GM23338 (cell line): Measurements from ENCODE around the gene GPX1.

Experiments used
- CREB1 ChIP-seq: fragments of 250-450 bp; sonication (Bioruptor Pico); IDR thresholded peaks from 2 replicates; pipeline ENCODE4 v1.5.0; 2020; ENCODE audit warnings: low read depth, mild to moderate bottlenecking, moderate library complexity
- CTCF ChIP-seq, 2 experiments: fragments of 200-600 bp in 1 of 2; sonication (generic) in 1 of 2; conservative IDR thresholded peaks; 2 replicates each; pipeline versions ENCODE4 v1.5.1 to v1.6.1; 2016 to 2017; ENCODE audit warnings: antibody characterized with exemption in 2 of 2, low read depth in 2 of 2, mild to moderate bottlenecking in 2 of 2, moderate library complexity in 1 of 2
- EZH2 ChIP-seq: fragments of 200-600 bp; sonication (generic); IDR thresholded peaks from one replicate; pipeline ENCODE4 v1.8.0; 2017; ENCODE audit warnings: antibody characterized with exemption, mild to moderate bottlenecking, low read depth; ENCODE audit not compliant: unreplicated experiment
- EZH2phosphoT487 ChIP-seq: fragments of 200-600 bp; sonication (generic); IDR thresholded peaks from one replicate; pipeline ENCODE4 v1.8.1; 2018; ENCODE audit warnings: antibody characterized with exemption; ENCODE audit not compliant: unreplicated experiment
- JUNB ChIP-seq: IDR thresholded peaks from one replicate; pipeline ENCODE4 v1.6.1; 2016; ENCODE audit warnings: antibody characterized with exemption; ENCODE audit not compliant: unreplicated experiment
- POLR2AphosphoS5 ChIP-seq: IDR thresholded peaks from 2 replicates; pipeline ENCODE4 v1.6.1; 2016; ENCODE audit warnings: antibody characterized with exemption, low read depth
- STAT1 ChIP-seq: IDR thresholded peaks from one replicate; pipeline ENCODE4 v1.6.1; 2016; ENCODE audit warnings: antibody characterized with exemption; ENCODE audit not compliant: unreplicated experiment

GRCh38 chr3:49316696-49317457, 41.3 kb downstream of the GPX1 start:
- TF ChIP-seq CTCF (conservative IDR thresholded peaks at IDR 0.05; ENCODE audit: low read depth in 2 of 2) (no peak), JUNB (no peak), EZH2 (no peak), POLR2AphosphoS5 (no peak), CREB1 (CRISPR knock-in tag) (no peak), EZH2phosphoT487 (no peak), STAT1 (no peak)
